ENCODE measurements around the gene PADI6.
A peak's percentile ranks its signal among the peaks of the same experiment; 100 is the strongest.

Gene PADI6

GRCh38 chr1:17422461-17422860 is 50.5 kb downstream of the PADI6 start:
- no peak for ATAC-seq
- TF ChIP-seq ZC3H10 (CRISPR knock-in tag; IDR thresholded peaks at IDR 0.05) (no peak), PPARA (CRISPR knock-in tag; IDR thresholded peaks at IDR 0.05; ENCODE audit: borderline replicate concordance) (no peak)

DNA sequence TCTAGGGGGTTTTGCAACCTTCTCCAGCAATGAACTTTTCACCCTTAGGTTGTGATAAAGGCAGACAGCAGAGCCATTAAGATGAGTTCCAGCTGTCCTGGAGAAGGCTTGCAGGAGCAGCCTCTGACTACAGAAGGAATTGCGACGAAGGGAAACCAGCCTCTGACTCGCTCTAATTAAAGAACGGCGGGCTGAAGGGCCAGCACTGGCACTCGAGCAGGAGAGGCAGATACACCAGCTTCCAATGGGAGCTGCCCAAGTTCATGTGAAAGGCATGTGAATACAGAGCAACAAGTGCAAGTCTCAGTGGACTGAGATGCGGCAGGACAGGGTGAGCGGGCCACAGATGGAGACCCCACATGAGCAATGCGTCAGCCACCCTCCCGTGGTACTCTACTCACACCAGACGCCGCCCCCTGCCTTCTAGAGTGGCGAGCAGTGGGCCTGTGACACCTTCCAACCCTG is 51.8 kb downstream of the PADI6 start:
- peak; percentile 67 for ATAC-seq
- TF ChIP-seq, protein P1, sequence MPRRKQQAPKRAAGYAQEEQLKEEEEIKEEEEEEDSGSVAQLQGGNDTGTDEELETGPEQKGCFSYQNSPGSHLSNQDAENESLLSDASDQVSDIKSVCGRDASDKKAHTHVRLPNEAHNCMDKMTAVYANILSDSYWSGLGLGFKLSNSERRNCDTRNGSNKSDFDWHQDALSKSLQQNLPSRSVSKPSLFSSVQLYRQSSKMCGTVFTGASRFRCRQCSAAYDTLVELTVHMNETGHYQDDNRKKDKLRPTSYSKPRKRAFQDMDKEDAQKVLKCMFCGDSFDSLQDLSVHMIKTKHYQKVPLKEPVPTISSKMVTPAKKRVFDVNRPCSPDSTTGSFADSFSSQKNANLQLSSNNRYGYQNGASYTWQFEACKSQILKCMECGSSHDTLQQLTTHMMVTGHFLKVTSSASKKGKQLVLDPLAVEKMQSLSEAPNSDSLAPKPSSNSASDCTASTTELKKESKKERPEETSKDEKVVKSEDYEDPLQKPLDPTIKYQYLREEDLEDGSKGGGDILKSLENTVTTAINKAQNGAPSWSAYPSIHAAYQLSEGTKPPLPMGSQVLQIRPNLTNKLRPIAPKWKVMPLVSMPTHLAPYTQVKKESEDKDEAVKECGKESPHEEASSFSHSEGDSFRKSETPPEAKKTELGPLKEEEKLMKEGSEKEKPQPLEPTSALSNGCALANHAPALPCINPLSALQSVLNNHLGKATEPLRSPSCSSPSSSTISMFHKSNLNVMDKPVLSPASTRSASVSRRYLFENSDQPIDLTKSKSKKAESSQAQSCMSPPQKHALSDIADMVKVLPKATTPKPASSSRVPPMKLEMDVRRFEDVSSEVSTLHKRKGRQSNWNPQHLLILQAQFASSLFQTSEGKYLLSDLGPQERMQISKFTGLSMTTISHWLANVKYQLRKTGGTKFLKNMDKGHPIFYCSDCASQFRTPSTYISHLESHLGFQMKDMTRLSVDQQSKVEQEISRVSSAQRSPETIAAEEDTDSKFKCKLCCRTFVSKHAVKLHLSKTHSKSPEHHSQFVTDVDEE (CRISPR knock-in tag; IDR thresholded peaks at IDR 0.05): no peak
- TF ChIP-seq ISL1 (CRISPR knock-in tag; IDR thresholded peaks at IDR 0.05): 0 out of 2 replicates have a peak, but pooled peaks have one; percentile 30
- no peak for TF ChIP-seq ZFP3 (CRISPR knock-in tag; IDR thresholded peaks at IDR 0.05)
- no peak for TF ChIP-seq OSR1 (CRISPR knock-in tag; IDR thresholded peaks at IDR 0.05)
- no peak for TF ChIP-seq ZFP30 (CRISPR knock-in tag; IDR thresholded peaks at IDR 0.05)
- no peak for TF ChIP-seq BACH2 (CRISPR knock-in tag; IDR thresholded peaks at IDR 0.05; ENCODE audit: borderline replicate concordance)
- no peak for TF ChIP-seq TCF4 (CRISPR knock-in tag; IDR thresholded peaks at IDR 0.05; ENCODE audit: borderline replicate concordance)

- TF ChIP-seq ZNF565 (CRISPR knock-in tag; conservative IDR thresholded peaks at IDR 0.05; ENCODE audit: low read depth) (no peak), BACH2 (CRISPR knock-in tag; IDR thresholded peaks at IDR 0.05; ENCODE audit: borderline replicate concordance) (no peak), ARNTL (CRISPR knock-in tag; IDR thresholded peaks at IDR 0.05; ENCODE audit: borderline replicate concordance, low read depth) (no peak), RARB (CRISPR knock-in tag; IDR thresholded peaks at IDR 0.05) (no peak), ZC3H10 (CRISPR knock-in tag; IDR thresholded peaks at IDR 0.05) (no peak), PPARA (CRISPR knock-in tag; IDR thresholded peaks at IDR 0.05; ENCODE audit: borderline replicate concordance) (no peak), SNAI2 (CRISPR knock-in tag; IDR thresholded peaks at IDR 0.05) (no peak), ZFP30 (CRISPR knock-in tag; IDR thresholded peaks at IDR 0.05) (no peak), TCF4 (CRISPR knock-in tag; IDR thresholded peaks at IDR 0.05; ENCODE audit: borderline replicate concordance) (no peak), CSDC2 (CRISPR knock-in tag; IDR thresholded peaks at IDR 0.05) (no peak), ZFP3 (CRISPR knock-in tag; IDR thresholded peaks at IDR 0.05) (no peak), TOX (CRISPR knock-in tag; IDR thresholded peaks at IDR 0.05; ENCODE audit: borderline replicate concordance) (no peak), ISL1 (CRISPR knock-in tag; IDR thresholded peaks at IDR 0.05) (no peak), ZNF8 (CRISPR knock-in tag; IDR thresholded peaks at IDR 0.05) (no peak)
- TF ChIP-seq, protein P2, sequence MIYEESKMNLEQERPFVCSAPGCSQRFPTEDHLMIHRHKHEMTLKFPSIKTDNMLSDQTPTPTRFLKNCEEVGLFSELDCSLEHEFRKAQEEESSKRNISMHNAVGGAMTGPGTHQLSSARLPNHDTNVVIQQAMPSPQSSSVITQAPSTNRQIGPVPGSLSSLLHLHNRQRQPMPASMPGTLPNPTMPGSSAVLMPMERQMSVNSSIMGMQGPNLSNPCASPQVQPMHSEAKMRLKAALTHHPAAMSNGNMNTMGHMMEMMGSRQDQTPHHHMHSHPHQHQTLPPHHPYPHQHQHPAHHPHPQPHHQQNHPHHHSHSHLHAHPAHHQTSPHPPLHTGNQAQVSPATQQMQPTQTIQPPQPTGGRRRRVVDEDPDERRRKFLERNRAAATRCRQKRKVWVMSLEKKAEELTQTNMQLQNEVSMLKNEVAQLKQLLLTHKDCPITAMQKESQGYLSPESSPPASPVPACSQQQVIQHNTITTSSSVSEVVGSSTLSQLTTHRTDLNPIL (CRISPR knock-in tag; IDR thresholded peaks at IDR 0.05; ENCODE audit: low read depth): no peak
- TF ChIP-seq, protein P3, sequence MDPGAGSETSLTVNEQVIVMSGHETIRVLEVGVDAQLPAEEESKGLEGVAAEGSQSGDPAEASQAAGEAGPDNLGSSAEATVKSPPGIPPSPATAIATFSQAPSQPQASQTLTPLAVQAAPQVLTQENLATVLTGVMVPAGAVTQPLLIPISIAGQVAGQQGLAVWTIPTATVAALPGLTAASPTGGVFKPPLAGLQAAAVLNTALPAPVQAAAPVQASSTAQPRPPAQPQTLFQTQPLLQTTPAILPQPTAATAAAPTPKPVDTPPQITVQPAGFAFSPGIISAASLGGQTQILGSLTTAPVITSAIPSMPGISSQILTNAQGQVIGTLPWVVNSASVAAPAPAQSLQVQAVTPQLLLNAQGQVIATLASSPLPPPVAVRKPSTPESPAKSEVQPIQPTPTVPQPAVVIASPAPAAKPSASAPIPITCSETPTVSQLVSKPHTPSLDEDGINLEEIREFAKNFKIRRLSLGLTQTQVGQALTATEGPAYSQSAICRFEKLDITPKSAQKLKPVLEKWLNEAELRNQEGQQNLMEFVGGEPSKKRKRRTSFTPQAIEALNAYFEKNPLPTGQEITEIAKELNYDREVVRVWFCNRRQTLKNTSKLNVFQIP (CRISPR knock-in tag; IDR thresholded peaks at IDR 0.05; ENCODE audit: borderline replicate concordance, low read depth): no peak
- TF ChIP-seq, protein P4, sequence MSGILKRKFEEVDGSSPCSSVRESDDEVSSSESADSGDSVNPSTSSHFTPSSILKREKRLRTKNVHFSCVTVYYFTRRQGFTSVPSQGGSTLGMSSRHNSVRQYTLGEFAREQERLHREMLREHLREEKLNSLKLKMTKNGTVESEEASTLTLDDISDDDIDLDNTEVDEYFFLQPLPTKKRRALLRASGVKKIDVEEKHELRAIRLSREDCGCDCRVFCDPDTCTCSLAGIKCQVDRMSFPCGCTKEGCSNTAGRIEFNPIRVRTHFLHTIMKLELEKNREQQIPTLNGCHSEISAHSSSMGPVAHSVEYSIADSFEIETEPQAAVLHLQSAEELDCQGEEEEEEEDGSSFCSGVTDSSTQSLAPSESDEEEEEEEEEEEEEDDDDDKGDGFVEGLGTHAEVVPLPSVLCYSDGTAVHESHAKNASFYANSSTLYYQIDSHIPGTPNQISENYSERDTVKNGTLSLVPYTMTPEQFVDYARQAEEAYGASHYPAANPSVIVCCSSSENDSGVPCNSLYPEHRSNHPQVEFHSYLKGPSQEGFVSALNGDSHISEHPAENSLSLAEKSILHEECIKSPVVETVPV (CRISPR knock-in tag; IDR thresholded peaks at IDR 0.05): no peak
- no peak for ATAC-seq
Observed at GRCh38 chr1:17425806-17426600, 54.0 kb downstream of the PADI6 start.

All from SK-N-SH treated with all-trans-retinoic acid at 6 μM for 48 hours (cell line).